GM12872 (cell line): Measurements from ENCODE around the gene SNCAIP.
A peak's percentile ranks its signal among the peaks of the same experiment; 100 is the strongest.

Experiments
- CTCF ChIP-seq: IDR thresholded peaks from 3 replicates; pipeline ENCODE4 v1.5.1; 2011; ENCODE audit warnings: low read depth, mild to moderate bottlenecking, low read length, moderate library complexity; ENCODE audit not compliant: insufficient read depth

The SNCAIP gene

DNA sequence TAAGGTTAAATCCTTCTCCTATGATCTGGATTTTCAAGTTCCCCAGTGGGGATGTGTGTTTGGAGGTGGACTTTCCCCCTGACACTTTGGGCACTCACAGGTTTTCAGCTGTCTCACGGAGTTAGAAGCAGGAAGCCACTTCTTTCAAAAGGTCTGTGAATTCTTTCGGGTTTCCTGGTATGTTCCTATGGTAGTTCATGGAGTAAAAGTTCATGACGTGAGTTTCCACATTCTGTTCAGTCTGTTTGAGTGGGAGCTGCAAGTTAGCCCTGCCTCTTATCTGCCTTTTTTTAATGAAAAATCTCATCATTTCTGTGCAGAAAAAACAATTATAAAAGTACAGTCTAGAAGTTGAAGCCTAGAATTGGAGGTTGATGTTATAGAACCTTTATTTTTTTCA lies 24.9 kb upstream of the SNCAIP start:
- TF ChIP-seq CTCF: no peak

DNA sequence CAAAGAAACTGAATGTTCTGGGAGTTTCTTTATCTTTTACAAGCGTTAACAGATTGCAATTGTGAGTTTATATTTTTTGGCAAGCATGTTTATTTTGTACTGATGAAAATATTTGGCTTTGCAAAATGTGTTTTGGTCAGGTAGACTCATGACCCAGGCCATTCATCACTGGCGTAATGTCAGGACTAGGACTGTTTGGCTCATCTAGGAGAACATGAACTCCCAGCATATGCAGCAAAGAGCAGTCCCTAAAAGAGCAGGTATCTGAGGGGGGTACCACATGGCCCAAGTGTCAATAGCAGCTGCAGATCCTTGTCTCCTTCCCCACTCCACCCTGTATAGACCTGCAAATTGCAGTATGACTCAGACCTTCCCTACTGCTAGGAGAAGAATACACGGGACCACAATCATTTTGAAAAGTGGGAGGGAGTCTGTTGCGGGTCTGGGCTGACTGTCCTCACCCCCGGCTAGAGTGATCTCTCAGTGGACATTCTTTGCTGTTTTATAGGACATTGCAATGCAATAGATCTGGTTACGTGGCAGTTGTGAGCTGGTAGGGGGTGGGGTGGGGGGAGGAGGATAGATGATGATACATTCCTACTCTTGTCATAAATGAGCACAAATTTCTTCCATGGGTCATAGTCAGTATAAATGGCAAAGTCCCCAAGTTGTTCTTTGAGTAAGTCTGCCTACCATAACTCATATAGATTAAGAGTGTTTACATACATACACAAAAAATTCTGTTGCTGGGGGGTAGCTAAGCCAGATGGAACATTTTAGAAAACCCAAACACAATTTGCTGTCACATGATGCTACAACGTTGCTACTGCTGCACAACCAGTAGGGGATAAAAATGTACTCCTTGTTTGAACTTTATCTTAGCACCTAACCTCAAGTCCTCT lies 20.8 kb upstream of the SNCAIP start:
- no peak for TF ChIP-seq CTCF

DNA sequence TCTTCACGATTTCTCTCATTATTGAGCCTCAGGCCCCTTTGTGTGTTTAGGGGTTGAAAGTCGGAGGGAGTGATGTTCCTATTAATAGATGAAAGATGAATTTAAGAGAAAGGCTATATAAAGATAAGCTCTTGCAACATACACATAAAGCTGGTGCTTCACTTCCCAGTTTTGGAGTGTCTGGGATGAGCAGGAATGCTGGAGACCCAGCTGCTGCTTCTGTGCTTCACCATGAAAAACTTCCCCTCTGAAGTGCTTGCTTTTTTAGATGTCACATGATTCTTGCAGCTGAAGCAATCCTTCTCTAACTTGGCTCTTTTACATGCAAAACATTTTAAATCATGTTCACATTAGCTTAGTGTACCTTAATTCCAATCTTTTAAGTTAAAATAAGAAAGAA lies 19.7 kb upstream of the SNCAIP start:
- TF ChIP-seq CTCF: no peak

GRCh38 chr5:122295138-122295537 lies 16.9 kb upstream of the SNCAIP start:
- peak; percentile 27; the same call in 1 of the 3 replicates for TF ChIP-seq CTCF

DNA sequence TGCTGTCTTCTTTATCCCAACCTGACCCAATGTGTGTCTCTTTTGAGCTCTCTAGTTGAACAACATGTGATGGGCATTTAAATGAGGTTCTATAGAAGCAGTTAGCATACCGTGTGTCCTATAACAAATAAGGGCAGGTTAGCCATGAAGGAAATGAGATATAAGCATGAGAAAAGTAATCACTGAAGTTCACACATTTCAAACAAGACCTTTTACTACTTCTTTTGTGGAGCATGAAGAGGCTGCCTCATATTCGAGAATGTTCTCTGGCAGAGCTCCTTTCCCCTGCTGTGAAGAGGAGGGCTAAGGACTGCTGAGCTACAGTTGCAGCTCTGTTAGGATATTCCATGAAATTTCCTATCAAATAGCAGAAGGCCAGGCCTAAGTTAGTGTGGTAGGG lies 15.2 kb upstream of the SNCAIP start:
- TF ChIP-seq CTCF: no peak

- TF ChIP-seq CTCF: no peak
Observed at GRCh38 chr5:122297587-122298298, 14.3 kb upstream of the SNCAIP start.

DNA sequence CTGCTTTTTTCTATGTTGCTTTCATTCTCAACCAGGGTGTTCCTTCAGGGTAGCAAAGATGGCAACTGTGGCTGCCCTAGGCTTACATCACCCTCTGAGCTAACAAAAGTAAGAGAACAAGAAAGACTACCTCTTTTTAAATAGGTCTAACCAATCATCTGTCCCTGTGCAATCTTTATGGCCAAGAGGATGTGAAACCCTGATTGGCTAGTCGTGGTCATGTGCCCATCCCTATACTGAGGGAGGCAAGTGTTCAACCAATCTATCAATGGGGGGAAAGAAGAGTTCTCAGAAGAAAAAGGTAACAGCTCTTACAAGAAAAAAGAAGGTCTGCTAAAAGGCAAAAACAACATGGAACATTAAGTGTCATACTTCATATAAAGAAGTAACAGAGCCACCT lies 11.7 kb upstream of the SNCAIP start:
- no peak for TF ChIP-seq CTCF
